H1 (cell line): ENCODE measurements around the gene OR6N2. TPM values are rescaled to one million over a fixed set of nuclear protein-coding genes. Genes with fewer than 3 reads are reported as not detected.

Experiments used
- CTCF ChIA-PET: fragments of 300-600 bp; sonication (Branson Sonifier 250); formaldehyde crosslinking; loops from one replicate; lab custom pipeline; 2021; ENCODE audit not compliant: partially characterized antibody; lab: Charles Lee
- POLR2A ChIA-PET: fragments of 300-600 bp; sonication (Branson Sonifier 250); formaldehyde crosslinking; loops from one replicate; lab custom pipeline; 2021; ENCODE audit warnings: inconsistent platforms; ENCODE audit not compliant: partially characterized antibody; lab: Charles Lee
- DNase-seq, 2 experiments: peaks; one replicate each; pipeline versions ENCODE4 v3.0.0 to v3.0.0-alpha.2; 2010 to 2022; ENCODE audit warnings: low spot score in 2 of 2, low read depth in 1 of 2, mixed read lengths in 1 of 2
- FAIRE-seq: peaks from 2 replicates; lab custom pipeline; 2011; peaks lifted over from hg19 to GRCh38; lab: Jason Lieb, UNC
- H2AFZ ChIP-seq: 2 replicates; pipeline ENCODE4 v1.8.1; 2012; ENCODE audit warnings: low read length, inconsistent platforms
- H2AK5ac ChIP-seq: 2 replicates; pipeline ENCODE4 v1.6.1; 2013; ENCODE audit warnings: low read depth, low read length
- H2BK120ac ChIP-seq: replicated peaks from 2 replicates; pipeline ENCODE3; 2013; ENCODE audit warnings: low read depth, low read length, inconsistent platforms
- H2BK12ac ChIP-seq: 2 replicates; pipeline ENCODE4 v1.6.1; 2013; ENCODE audit warnings: low read depth, low read length
- H2BK15ac ChIP-seq: 2 replicates; pipeline ENCODE4 v1.6.1; 2013; ENCODE audit warnings: low read length
- H2BK20ac ChIP-seq: 2 replicates; pipeline ENCODE4 v1.6.1; 2013; ENCODE audit warnings: low read length
- H2BK5ac ChIP-seq: 2 replicates; pipeline ENCODE4 v1.6.1; 2013; ENCODE audit warnings: low read depth, low read length
- H3K14ac ChIP-seq: 2 replicates; pipeline ENCODE4 v1.6.1; 2013; ENCODE audit warnings: inconsistent platforms; ENCODE audit not compliant: insufficient read length
- H3K18ac ChIP-seq: 2 replicates; pipeline ENCODE4 v1.6.1; 2013; ENCODE audit warnings: low read length; ENCODE audit errors: extremely low read depth
- H3K23ac ChIP-seq: 2 replicates; pipeline ENCODE4 v1.6.1; 2013; ENCODE audit warnings: inconsistent platforms; ENCODE audit not compliant: insufficient read length
- H3K23me2 ChIP-seq: 2 replicates; pipeline ENCODE4 v1.6.1; 2013; ENCODE audit warnings: low read depth, low read length
- H3K27ac ChIP-seq: 2 replicates; pipeline ENCODE4 v1.6.1; 2011; ENCODE audit warnings: low read depth, low read length, inconsistent platforms
- H3K27me3 ChIP-seq, 4 experiments: replicated peaks in 1 of 4; 1 replicate in 1 of 4; 2 replicates in 3 of 4; pipeline versions ENCODE4 v1.6.1 to v1.8.1; 2011 to 2013; ENCODE audit warnings: low read length in 3 of 4, mild to moderate bottlenecking in 3 of 4, inconsistent platforms in 2 of 4, mixed read lengths in 2 of 4, moderate library complexity in 1 of 4; ENCODE audit not compliant: control insufficient read depth in 3 of 4, insufficient read depth in 3 of 4; ENCODE audit errors: extremely low read depth in 1 of 4
- H3K36me3 ChIP-seq, 4 experiments: 2 replicates each; pipeline versions ENCODE4 v1.6.1 to v1.8.1; 2011 to 2013; ENCODE audit warnings: mild to moderate bottlenecking in 4 of 4, low read length in 3 of 4, moderate library complexity in 2 of 4, control low read depth in 1 of 4, inconsistent platforms in 1 of 4; ENCODE audit not compliant: insufficient read depth in 4 of 4, control insufficient read depth in 2 of 4
- H3K4ac ChIP-seq: replicated peaks from 2 replicates; pipeline ENCODE3; 2013; ENCODE audit warnings: low read length, low read depth, mixed read lengths, inconsistent platforms; ENCODE audit not compliant: insufficient read length
- H3K4me1 ChIP-seq, 4 experiments: replicated peaks in 1 of 4; 1 replicate in 1 of 4; 2 replicates in 3 of 4; pipeline versions ENCODE4 v1.6.1 to v1.8.1; 2011 to 2013; ENCODE audit warnings: low read length in 3 of 4, inconsistent platforms in 2 of 4, mixed read lengths in 1 of 4; ENCODE audit not compliant: insufficient read depth in 4 of 4, control insufficient read depth in 3 of 4
- H3K4me2 ChIP-seq, 2 experiments: 2 replicates each; pipeline versions ENCODE4 v1.6.1 to v1.8.1; 2011 to 2013; ENCODE audit warnings: low read depth in 2 of 2, low read length in 2 of 2, control low read depth in 1 of 2, inconsistent platforms in 1 of 2, mild to moderate bottlenecking in 1 of 2; ENCODE audit not compliant: insufficient read depth in 1 of 2
- H3K4me3 ChIP-seq, 4 experiments: fragments of 200-600, 300-600 bp in 1 of 4; sonication (generic), shearing (Covaris generic), sonication (Bioruptor Twin) in 1 of 4; 2 replicates each; pipeline versions ENCODE4 v1.5.1 to v1.8.1; 2011 to 2016; ENCODE audit warnings: low read length in 4 of 4, low read depth in 3 of 4, control low read depth in 2 of 4, inconsistent platforms in 2 of 4, mild to moderate bottlenecking in 2 of 4, mixed read lengths in 1 of 4, moderate library complexity in 1 of 4; ENCODE audit not compliant: insufficient read depth in 2 of 4; ENCODE audit errors: extremely low read depth in 1 of 4
- H3K56ac ChIP-seq: replicated peaks from 2 replicates; pipeline ENCODE3; 2013; ENCODE audit warnings: low read depth, mild to moderate bottlenecking, mixed read lengths, low read length, inconsistent platforms; ENCODE audit not compliant: insufficient read length
- H3K79me1 ChIP-seq: 2 replicates; pipeline ENCODE4 v1.6.1; 2013; ENCODE audit warnings: low read depth, low read length, control low read depth
- H3K79me2 ChIP-seq, 2 experiments: 2 replicates each; pipeline versions ENCODE4 v1.6.1 to v1.8.1; 2012 to 2013; ENCODE audit warnings: low read length in 2 of 2, mild to moderate bottlenecking in 2 of 2, inconsistent platforms in 1 of 2; ENCODE audit not compliant: insufficient read depth in 2 of 2, control insufficient read depth in 1 of 2
- H3K9ac ChIP-seq, 4 experiments: replicated peaks in 1 of 4; 1 replicate in 1 of 4; 2 replicates in 3 of 4; pipeline versions ENCODE4 v1.6.1 to v1.8.1; 2011 to 2013; ENCODE audit warnings: low read depth in 3 of 4, low read length in 3 of 4, control low read depth in 2 of 4, mild to moderate bottlenecking in 2 of 4, moderate library complexity in 2 of 4, inconsistent platforms in 1 of 4; ENCODE audit errors: extremely low read depth in 1 of 4
- H3K9me3 ChIP-seq, 2 experiments: 2 replicates each; pipeline versions ENCODE4 v1.6.1 to v1.8.1; 2012 to 2013; ENCODE audit warnings: mild to moderate bottlenecking in 2 of 2, moderate library complexity in 2 of 2, control low read depth in 1 of 2, inconsistent platforms in 1 of 2, low read depth in 1 of 2, low read length in 1 of 2, mixed read lengths in 1 of 2; ENCODE audit not compliant: insufficient read depth in 2 of 2
- H4K20me1 ChIP-seq, 2 experiments: replicated peaks in 1 of 2; 2 replicates each; pipeline versions ENCODE3 to v1.8.1; 2011 to 2013; ENCODE audit warnings: inconsistent platforms in 2 of 2, low read length in 2 of 2, mild to moderate bottlenecking in 1 of 2; ENCODE audit not compliant: insufficient read depth in 2 of 2, control insufficient read depth in 1 of 2
- H4K5ac ChIP-seq: 2 replicates; pipeline ENCODE4 v1.6.1; 2013; ENCODE audit warnings: low read length, low read depth, mixed read lengths, inconsistent platforms; ENCODE audit not compliant: insufficient read length
- H4K8ac ChIP-seq: 2 replicates; pipeline ENCODE4 v1.8.0; 2013; ENCODE audit warnings: mild to moderate bottlenecking, moderate library complexity, low read length, inconsistent platforms; ENCODE audit not compliant: insufficient read depth; ENCODE audit errors: extremely low read depth
- H4K91ac ChIP-seq: replicated peaks from 2 replicates; pipeline ENCODE3; 2013; ENCODE audit warnings: low read length, mixed read lengths, inconsistent platforms; ENCODE audit not compliant: insufficient read length
- ATF2 ChIP-seq: IDR thresholded peaks from 2 replicates; pipeline ENCODE4 v1.6.1; 2012; ENCODE audit warnings: low read length, inconsistent platforms
- CEBPB ChIP-seq: IDR thresholded peaks from 2 replicates; pipeline ENCODE4 v1.6.1; 2012; ENCODE audit warnings: low read depth, low read length
- EP300 ChIP-seq, 2 experiments: IDR thresholded peaks; 1 replicate in 1 of 2; 2 replicates in 1 of 2; pipeline ENCODE4 v1.6.1; 2011 to 2012; ENCODE audit warnings: low read depth in 2 of 2, low read length in 2 of 2, mild to moderate bottlenecking in 2 of 2, borderline replicate concordance in 1 of 2, inconsistent platforms in 1 of 2, moderate library complexity in 1 of 2
- EZH2 ChIP-seq: fragments of 200-600 bp; sonication (generic); IDR thresholded peaks from 2 replicates; pipeline ENCODE4 v1.7.1; 2012; ENCODE audit warnings: low read depth, mild to moderate bottlenecking, moderate library complexity, low read length, inconsistent platforms; ENCODE audit not compliant: severe bottlenecking
- GTF2F1 ChIP-seq: IDR thresholded peaks from 2 replicates; pipeline ENCODE4 v1.6.1; 2012; ENCODE audit warnings: low read depth, low read length, improper control_type of control experiment, borderline replicate concordance
- KDM1A ChIP-seq: fragments of 200-600, 300-600 bp; sonication (generic); IDR thresholded peaks from 2 replicates; pipeline ENCODE4 v1.7.1; 2016; ENCODE audit warnings: mild to moderate bottlenecking, low read length, borderline replicate concordance
- MAX ChIP-seq: IDR thresholded peaks from 2 replicates; pipeline ENCODE4 v1.6.1; 2012; ENCODE audit warnings: inconsistent platforms
- SIX5 ChIP-seq: IDR thresholded peaks from 2 replicates; pipeline ENCODE4 v1.6.1; 2011; ENCODE audit warnings: mild to moderate bottlenecking, low read depth, low read length
- SP2 ChIP-seq: IDR thresholded peaks from 2 replicates; pipeline ENCODE4 v1.6.1; 2012; ENCODE audit warnings: mild to moderate bottlenecking, low read length, inconsistent platforms
- SUZ12 ChIP-seq: fragments of 200-600 bp; sonication (generic); IDR thresholded peaks from 2 replicates; pipeline ENCODE4 v1.6.1; 2012; ENCODE audit warnings: mild to moderate bottlenecking, inconsistent platforms, low read length, moderate library complexity, mixed read lengths
- TBP ChIP-seq: IDR thresholded peaks from 2 replicates; pipeline ENCODE4 v1.6.1; 2011; ENCODE audit warnings: low read depth, low read length, improper control_type of control experiment
- YY1 ChIP-seq: IDR thresholded peaks from 2 replicates; pipeline ENCODE4 v1.6.1; 2011; ENCODE audit warnings: low read depth, mild to moderate bottlenecking, low read length
- WGBS, 2 experiments: shearing (Covaris generic) in 1 of 2; methylation state at CpG; one replicate each; pipeline versions ENCODE4 v1.1.6 to v1.1.7; 2013 to 2015; ENCODE audit warnings: low lambda C conversion rate in 2 of 2, mixed read lengths in 2 of 2, inconsistent platforms in 1 of 2, low coverage in 1 of 2, missing lambda C conversion rate in 1 of 2; ENCODE audit not compliant: insufficient replicate concordance in 2 of 2, insufficient coverage in 1 of 2, insufficient read length in 1 of 2; ENCODE audit errors: extremely low coverage in 1 of 2, missing lambda C conversion rate in 1 of 2; 5-methylcytosine and 5-hydroxymethylcytosine counted together
- polyA plus RNA-seq, 7 experiments: library from polyadenylated mRNA; depleted of rRNA in 3 of 7; stranded (reverse) in 5 of 7; unstranded in 2 of 7; fragments of >200 nt in 5 of 7; fragments of 200-250 nt in 2 of 7; gene quantifications; 1 replicate in 5 of 7; 2 replicates in 1 of 7; 4 replicates in 1 of 7; pipeline versions ENCODE4 v1.2.1 to v1.2.3, GENCODE V29; 2011 to 2013; ENCODE audit warnings: missing spikeins in 2 of 7, mixed read lengths in 2 of 7
- total RNA-seq: library from RNA; stranded (reverse); fragmentation: NEBNext Ultra II Directional; extraction: Animal tissue kit (Norgen Biotek cat#: 25700); gene quantifications from 2 replicates; pipeline ENCODE4 v1.2.1, GENCODE V29; 2021

OR6N2 gene
- total and polyA plus RNA-seq, 2 of the 8 experiments (the other 6 are each of a cell fraction or from before 2014, with no cell fraction given), result not detected

- Histone ChIP-seq H3K27ac (no peak overlapping the region), H2BK5ac (no peak overlapping the region), H3K9me3 (no peaks in the 10 kb centered on the region), H3K4me3 (no peak overlapping the region), H2AK5ac (no peak overlapping the region), H2BK120ac (no peak overlapping the region), H4K5ac (no peak overlapping the region), H2AFZ (no peak overlapping the region), H3K23ac (no peak overlapping the region), H3K79me1 (no peaks in the 10 kb centered on the region), H3K14ac (no peak overlapping the region), H4K20me1 (no peaks in the 10 kb centered on the region), H3K18ac (no peak overlapping the region), H2BK12ac (no peak overlapping the region), H3K56ac (no peak overlapping the region), H4K8ac (no peak overlapping the region), H3K79me2 (no peaks in the 10 kb centered on the region), H3K4ac (no peak overlapping the region), H3K4me2 (no peak overlapping the region), H3K4me1 (no peaks in the 10 kb centered on the region), H3K9ac (no peak overlapping the region), H3K36me3 (no peaks in the 10 kb centered on the region), H2BK20ac (no peak overlapping the region), H3K23me2 (0 out of 2 replicates have a peak, but pooled peaks cover 2% of the 10 kb centered on the region), H3K27me3 (no peaks in the 10 kb centered on the region), H4K91ac (no peak overlapping the region), H2BK15ac (no peak overlapping the region)
- FAIRE-seq, result no peak
- no peak for DNase-seq
- ChIA-PET CTCF (interaction anchor here (1.2 to 2.0 kb wide), 3 partner anchors 13 to 300 kb away, joined by 3 to 7 read pairs (median 3); no protein-coding TSS in a partner anchor), POLR2A (no interaction called here)
- WGBS, 2 experiments, result 95% methylated on average over 5 of the region's 6 CpGs; no CpG with 5 or more reads in 1 of the 2 experiments
- no peak for TF ChIP-seq SIX5
- TF ChIP-seq YY1, result no peak
- no peak for TF ChIP-seq CEBPB
- TF ChIP-seq SP2, result no peak
- TF ChIP-seq SUZ12, result no peak
- no peak for TF ChIP-seq TBP
- TF ChIP-seq EP300 (IDR thresholded peaks at IDR 0.05; ENCODE audit: borderline replicate concordance in 1 of 2, low read depth in 2 of 2, low read length in 2 of 2), result no peak
- TF ChIP-seq KDM1A, result no peak
- no peak for TF ChIP-seq MAX
- no peak for TF ChIP-seq EZH2
- TF ChIP-seq ATF2, result no peak
- TF ChIP-seq GTF2F1, result no peak
Measured at GRCh38 chr1:158806916-158807536, 26.0 kb upstream of the OR6N2 start.
